CD8-positive, alpha-beta memory T cell (primary cell): ENCODE results near the gene SSH2. TPM values are rescaled to one million over a fixed set of nuclear protein-coding genes. Genes with fewer than 3 reads are reported as not detected.

Experiments
- CTCF ChIA-PET: fragments of 350-600 bp; sonication (Branson Sonifier 250); formaldehyde crosslinking; loops from one replicate; lab custom pipeline; 2021; ENCODE audit warnings: antibody characterized with exemption; lab: Charles Lee
- POLR2A ChIA-PET: fragments of 350-600 bp; sonication (Branson Sonifier 250); formaldehyde crosslinking; loops from one replicate; lab custom pipeline; 2021; ENCODE audit warnings: antibody characterized with exemption; lab: Charles Lee
- DNase-seq, 5 donors: peaks; one replicate each; pipeline versions ENCODE4 v3.0.0 to v3.0.0-alpha.2; 2020 to 2022; ENCODE audit warnings: mixed read lengths in 1 of 5
- H3K27ac ChIP-seq: one replicate; pipeline ENCODE4 v1.7.0; 2013; ENCODE audit warnings: low read depth, mild to moderate bottlenecking, low read length, moderate library complexity
- H3K27me3 ChIP-seq: 2 replicates; pipeline ENCODE4 v1.7.0; 2013; ENCODE audit warnings: low read length, mild to moderate bottlenecking; ENCODE audit not compliant: insufficient read depth, poor library complexity, severe bottlenecking
- H3K36me3 ChIP-seq: 2 replicates; pipeline ENCODE4 v1.7.0; 2013; ENCODE audit warnings: mild to moderate bottlenecking, low read length, moderate library complexity; ENCODE audit not compliant: insufficient read depth
- H3K4me1 ChIP-seq: 2 replicates; pipeline ENCODE4 v1.7.0; 2013; ENCODE audit warnings: mild to moderate bottlenecking, low read length, moderate library complexity; ENCODE audit not compliant: insufficient read depth
- H3K4me3 ChIP-seq: 2 replicates; pipeline ENCODE4 v1.7.0; 2013; ENCODE audit warnings: mild to moderate bottlenecking, low read length
- H3K9me3 ChIP-seq: 2 replicates; pipeline ENCODE4 v1.7.0; 2013; ENCODE audit warnings: mild to moderate bottlenecking, low read length
- H3K27ac Mint-ChIP-seq, 8 donors: one replicate each; pipeline ENCODE4 v1.8.0; 2020 to 2021; ENCODE audit warnings: mixed read lengths in 8 of 8, mild to moderate bottlenecking in 6 of 8, inconsistent platforms in 3 of 8, moderate library complexity in 3 of 8
- H3K27me3 Mint-ChIP-seq, 2 donors: one replicate each; pipeline ENCODE4 v1.8.0; 2020 to 2021; ENCODE audit warnings: mixed read lengths in 2 of 2, mild to moderate bottlenecking in 1 of 2, moderate library complexity in 1 of 2
- H3K36me3 Mint-ChIP-seq, 3 donors: one replicate each; pipeline ENCODE4 v1.8.0; 2020 to 2021; ENCODE audit warnings: mixed read lengths in 3 of 3, inconsistent platforms in 1 of 3, mild to moderate bottlenecking in 1 of 3
- H3K4me1 Mint-ChIP-seq, 3 donors: one replicate each; pipeline ENCODE4 v1.8.0; 2020 to 2021; ENCODE audit warnings: mixed read lengths in 3 of 3, inconsistent platforms in 1 of 3, mild to moderate bottlenecking in 1 of 3
- H3K4me3 Mint-ChIP-seq, 7 donors: one replicate each; pipeline ENCODE4 v1.8.0; 2020 to 2021; ENCODE audit warnings: mixed read lengths in 7 of 7, mild to moderate bottlenecking in 6 of 7, moderate library complexity in 4 of 7, inconsistent platforms in 2 of 7
- H3K9me3 Mint-ChIP-seq, 5 donors: one replicate each; pipeline ENCODE4 v1.8.0; 2020 to 2022; ENCODE audit warnings: mixed read lengths in 5 of 5, mild to moderate bottlenecking in 3 of 5, moderate library complexity in 2 of 5, inconsistent platforms in 1 of 5
- polyA plus RNA-seq: library from polyadenylated mRNA; unstranded; fragments of 300-500 nt; fragmentation: Illumina TruSeq; gene quantifications from one replicate; pipeline ENCODE4 v1.2.3, GENCODE V29; 2021
- total RNA-seq, 2 experiments: library from RNA; stranded (reverse); gene quantifications; one replicate each; pipeline ENCODE4 v1.2.3, GENCODE V29; 2021

The SSH2 gene
- total RNA-seq (10 to 100 TPM; 28.1 to 32.1 TPM), polyA plus RNA-seq (35.9 TPM)

- Histone ChIP-seq H3K27me3 (no peaks in the 10 kb centered on the region), H3K4me1 (peaks cover 39% of the 10 kb centered on the region), H3K4me3 (peak within 1 kb of the TSS; percentile 73), H3K27ac (peak within 1 kb of the TSS; percentile 56), H3K36me3 (no peaks in the 10 kb centered on the region), H3K9me3 (no peaks in the 10 kb centered on the region)
- peaks cover 29 to 41% (median 41%) of the 10 kb centered on the region in 3 donors for H3K4me1 Mint-ChIP-seq
- H3K27ac Mint-ChIP-seq = no peak within 1 kb of the TSS
- no peak within 1 kb of the TSS for H3K4me3 Mint-ChIP-seq
- CTCF ChIA-PET = interaction anchor here (0.7 to 12.8 kb wide), 21 partner anchors 8 to 407 kb away, joined by 3 to 254 read pairs (median 5); partner anchors contain the start of gene EFCAB5
- H3K27me3 Mint-ChIP-seq = no peaks in the 10 kb centered on the region
- H3K9me3 Mint-ChIP-seq = no peaks in the 10 kb centered on the region
- H3K36me3 Mint-ChIP-seq = peaks cover 0 to 12% (median 2%) of the 10 kb centered on the region in 3 donors
- DNase-seq = peak; percentile 81 to 91 (median 85)
- POLR2A ChIA-PET = interaction anchor here (0.9 to 2.3 kb wide), 6 partner anchors 56 to 314 kb away, joined by 3 to 17 read pairs (median 4); no protein-coding TSS in a partner anchor
Observed at GRCh38 chr17:29929533-29930408, at the start of gene SSH2. SSH2 (minus strand) TSS chr17:29930228; CDS start chr17:29930000, 228 bp downstream.

DNA sequence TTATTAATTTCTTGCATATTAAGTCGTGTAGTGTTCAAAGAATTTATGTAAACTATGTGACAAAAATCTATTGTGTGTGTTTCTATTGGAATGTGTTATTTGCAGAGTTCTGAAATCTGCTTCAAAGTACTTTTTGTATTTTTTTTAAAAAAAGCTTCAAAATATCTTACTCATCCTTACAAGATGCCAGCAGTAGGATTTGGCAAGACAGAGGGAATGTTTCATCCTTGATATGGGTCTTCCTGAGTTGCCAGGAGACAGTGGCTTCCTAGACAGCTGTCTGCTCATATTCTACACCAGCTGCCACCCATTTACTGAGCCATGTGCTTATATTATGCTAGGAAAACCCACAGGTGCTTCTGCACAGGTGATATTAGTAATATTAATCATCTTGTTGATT lies 47.8 kb upstream of the SSH2 start:
- Mint-ChIP-seq H3K27me3 (peaks cover 10 to 12% of the 10 kb centered on the region in 2 donors), H3K36me3 (peaks cover 0 to 1% (median 0%) of the 10 kb centered on the region in 3 donors), H3K9me3 (no peaks in the 10 kb centered on the region), H3K4me1 (no peaks in the 10 kb centered on the region), H3K27ac (no peak overlapping the region), H3K4me3 (no peak overlapping the region)
- ChIA-PET POLR2A (no interaction called here), CTCF (no interaction called here)
- H3K36me3 ChIP-seq = no peaks in the 10 kb centered on the region
- no peak for DNase-seq
- H3K4me3 ChIP-seq = no peak overlapping the region
- H3K27ac ChIP-seq = no peak overlapping the region
- no peaks in the 10 kb centered on the region for H3K27me3 ChIP-seq
- H3K9me3 ChIP-seq = no peaks in the 10 kb centered on the region
- H3K4me1 ChIP-seq = no peaks in the 10 kb centered on the region

GRCh38 chr17:29973005-29973404 lies 43.0 kb upstream of the SSH2 start:
- H3K36me3 Mint-ChIP-seq = no peaks in the 10 kb centered on the region
- Histone ChIP-seq H3K9me3 (no peaks in the 10 kb centered on the region), H3K27ac (no peak overlapping the region), H3K4me1 (no peaks in the 10 kb centered on the region), H3K27me3 (no peaks in the 10 kb centered on the region), H3K36me3 (no peaks in the 10 kb centered on the region), H3K4me3 (no peak overlapping the region)
- peaks cover 8% of the 10 kb centered on the region in 2 donors for H3K27me3 Mint-ChIP-seq
- no peak overlapping the region for H3K27ac Mint-ChIP-seq
- no peak for DNase-seq
- no peaks in the 10 kb centered on the region for H3K9me3 Mint-ChIP-seq
- no peak overlapping the region for H3K4me3 Mint-ChIP-seq
- POLR2A ChIA-PET = no interaction called here
- CTCF ChIA-PET = no interaction called here
- H3K4me1 Mint-ChIP-seq = no peaks in the 10 kb centered on the region

GRCh38 chr17:29972277-29972676 lies 42.2 kb upstream of the SSH2 start:
- H3K27me3 Mint-ChIP-seq = peaks cover 6 to 8% of the 10 kb centered on the region in 2 donors
- Histone ChIP-seq H3K27me3 (no peaks in the 10 kb centered on the region), H3K4me3 (no peak overlapping the region), H3K36me3 (no peaks in the 10 kb centered on the region), H3K4me1 (no peaks in the 10 kb centered on the region), H3K9me3 (no peaks in the 10 kb centered on the region), H3K27ac (no peak overlapping the region)
- no peak overlapping the region for H3K27ac Mint-ChIP-seq
- H3K9me3 Mint-ChIP-seq = no peaks in the 10 kb centered on the region
- H3K4me1 Mint-ChIP-seq = no peaks in the 10 kb centered on the region
- H3K36me3 Mint-ChIP-seq = no peaks in the 10 kb centered on the region
- no peak for DNase-seq
- ChIA-PET POLR2A (interaction anchor here (0.7 kb wide), 1 partner anchor 16 kb away, joined by 5 read pairs; no protein-coding TSS in a partner anchor), CTCF (no interaction called here)
- H3K4me3 Mint-ChIP-seq = no peak overlapping the region

DNA sequence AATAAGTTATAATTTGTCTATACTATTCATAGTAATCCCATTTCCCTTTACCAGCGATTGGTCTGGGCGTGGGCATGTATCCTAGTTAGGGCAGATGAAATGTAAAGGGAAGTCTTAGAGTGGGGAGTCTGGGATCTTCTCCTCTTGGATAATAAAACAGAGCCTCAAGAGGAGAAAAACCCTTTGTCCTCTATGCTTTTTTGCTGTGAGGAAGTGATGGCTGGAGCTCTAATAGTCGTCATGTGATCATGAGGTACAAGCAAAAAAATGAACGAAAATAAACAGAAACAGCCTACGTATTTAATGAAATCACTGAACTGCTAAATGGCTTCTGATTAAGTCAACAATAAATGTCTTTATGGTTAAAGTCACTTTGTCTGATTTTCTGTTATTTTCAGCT lies 38.2 kb upstream of the SSH2 start:
- Histone ChIP-seq H3K36me3 (no peaks in the 10 kb centered on the region), H3K27me3 (no peaks in the 10 kb centered on the region), H3K4me1 (no peaks in the 10 kb centered on the region), H3K4me3 (no peak overlapping the region), H3K9me3 (no peaks in the 10 kb centered on the region), H3K27ac (no peak overlapping the region)
- DNase-seq = no peak
- H3K4me1 Mint-ChIP-seq = no peaks in the 10 kb centered on the region
- CTCF ChIA-PET = no interaction called here
- H3K27ac Mint-ChIP-seq = no peak overlapping the region
- H3K4me3 Mint-ChIP-seq = no peak overlapping the region
- H3K36me3 Mint-ChIP-seq = peaks cover 0 to 4% (median 0%) of the 10 kb centered on the region in 3 donors
- peaks cover 3 to 4% of the 10 kb centered on the region in 2 donors for H3K27me3 Mint-ChIP-seq
- POLR2A ChIA-PET = no interaction called here
- H3K9me3 Mint-ChIP-seq = peaks cover 0 to 2% (median 0%) of the 10 kb centered on the region in 5 donors

GRCh38 chr17:29962656-29963055 lies 32.6 kb upstream of the SSH2 start:
- Histone ChIP-seq H3K27ac (no peak overlapping the region), H3K9me3 (no peaks in the 10 kb centered on the region), H3K27me3 (no peaks in the 10 kb centered on the region), H3K36me3 (no peaks in the 10 kb centered on the region), H3K4me3 (no peak overlapping the region), H3K4me1 (no peaks in the 10 kb centered on the region)
- H3K4me3 Mint-ChIP-seq = no peak overlapping the region
- peaks cover 0 to 6% of the 10 kb centered on the region in 2 donors for H3K27me3 Mint-ChIP-seq
- no peak for DNase-seq
- H3K36me3 Mint-ChIP-seq = peaks cover 0 to 9% (median 0%) of the 10 kb centered on the region in 3 donors
- H3K27ac Mint-ChIP-seq = no peak overlapping the region
- ChIA-PET POLR2A (no interaction called here), CTCF (no interaction called here)
- no peaks in the 10 kb centered on the region for H3K4me1 Mint-ChIP-seq
- H3K9me3 Mint-ChIP-seq = peaks cover 0 to 3% (median 0%) of the 10 kb centered on the region in 5 donors

GRCh38 chr17:29959658-29960337 lies 29.8 kb upstream of the SSH2 start:
- H3K4me3 Mint-ChIP-seq = no peak overlapping the region
- H3K27me3 Mint-ChIP-seq = peaks cover 0 to 8% of the 10 kb centered on the region in 2 donors
- ChIA-PET POLR2A (no interaction called here), CTCF (no interaction called here)
- Histone ChIP-seq H3K4me3 (no peak overlapping the region), H3K9me3 (no peaks in the 10 kb centered on the region), H3K27me3 (no peaks in the 10 kb centered on the region), H3K4me1 (no peaks in the 10 kb centered on the region), H3K27ac (no peak overlapping the region), H3K36me3 (no peaks in the 10 kb centered on the region)
- DNase-seq = no peak
- no peaks in the 10 kb centered on the region for H3K4me1 Mint-ChIP-seq
- H3K27ac Mint-ChIP-seq = no peak overlapping the region
- H3K36me3 Mint-ChIP-seq = peaks cover 0 to 20% (median 2%) of the 10 kb centered on the region in 3 donors
- peaks cover 0 to 3% (median 2%) of the 10 kb centered on the region in 5 donors for H3K9me3 Mint-ChIP-seq
